Measurements from ENCODE around the gene KRTAP10-9. TPM values are rescaled to one million over a fixed set of nuclear protein-coding genes. Genes with fewer than 3 reads are reported as not detected.

Gene KRTAP10-9
- total RNA-seq, 4 donors from 2014 or later, result not detected

DNA sequence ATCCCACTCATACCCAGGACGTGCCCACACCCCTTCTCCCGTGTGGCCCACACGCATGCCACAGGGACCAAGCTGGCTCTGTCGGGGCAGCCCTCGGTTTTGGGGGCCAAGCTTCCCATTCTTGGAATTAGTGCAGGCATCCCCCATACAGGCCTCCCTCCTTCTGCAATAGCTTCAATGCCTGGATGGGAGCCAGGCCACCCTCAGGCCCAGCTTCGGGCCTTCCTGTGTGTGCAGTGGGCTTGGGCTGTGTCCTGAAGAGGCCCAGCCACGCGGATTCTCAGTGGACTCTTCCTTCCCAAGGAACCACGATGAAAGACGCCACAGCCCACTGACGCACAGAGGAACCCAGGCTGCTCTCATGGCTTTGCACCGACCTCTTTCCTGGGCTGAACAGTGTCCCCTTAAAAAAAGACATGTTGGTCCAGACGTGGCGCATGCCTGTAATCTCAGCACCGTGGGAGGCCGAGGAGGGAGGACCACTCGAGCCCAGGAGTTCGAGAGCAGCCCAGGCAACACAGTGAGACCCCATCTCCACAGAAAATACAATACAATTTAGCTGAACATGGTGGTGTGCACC lies 22.7 kb downstream of the KRTAP10-9 start:
- Histone ChIP-seq H3K9me3 (no peaks in the 10 kb centered on the region), H3K36me3 (no peaks in the 10 kb centered on the region), H3K4me1 (no peaks in the 10 kb centered on the region), H3K27me3 (peaks cover 10 to 16% (median 11%) of the 10 kb centered on the region in 3 donors), H3K27ac (no peak overlapping the region), H3K4me3 (no peak overlapping the region)
- DNase-seq (no peak), ATAC-seq (no peak)
- in situ Hi-C loops (cut with MboI; ENCODE audit: low sequenced_read_pairs in 4 of 4) (no loop called here), intact Hi-C loops (cut with DNase I; ENCODE audit: low total_unique reads) (no loop called here)
- TF ChIP-seq POLR2A (IDR thresholded peaks at IDR 0.05), result no peak
- TF ChIP-seq, protein P1, sequence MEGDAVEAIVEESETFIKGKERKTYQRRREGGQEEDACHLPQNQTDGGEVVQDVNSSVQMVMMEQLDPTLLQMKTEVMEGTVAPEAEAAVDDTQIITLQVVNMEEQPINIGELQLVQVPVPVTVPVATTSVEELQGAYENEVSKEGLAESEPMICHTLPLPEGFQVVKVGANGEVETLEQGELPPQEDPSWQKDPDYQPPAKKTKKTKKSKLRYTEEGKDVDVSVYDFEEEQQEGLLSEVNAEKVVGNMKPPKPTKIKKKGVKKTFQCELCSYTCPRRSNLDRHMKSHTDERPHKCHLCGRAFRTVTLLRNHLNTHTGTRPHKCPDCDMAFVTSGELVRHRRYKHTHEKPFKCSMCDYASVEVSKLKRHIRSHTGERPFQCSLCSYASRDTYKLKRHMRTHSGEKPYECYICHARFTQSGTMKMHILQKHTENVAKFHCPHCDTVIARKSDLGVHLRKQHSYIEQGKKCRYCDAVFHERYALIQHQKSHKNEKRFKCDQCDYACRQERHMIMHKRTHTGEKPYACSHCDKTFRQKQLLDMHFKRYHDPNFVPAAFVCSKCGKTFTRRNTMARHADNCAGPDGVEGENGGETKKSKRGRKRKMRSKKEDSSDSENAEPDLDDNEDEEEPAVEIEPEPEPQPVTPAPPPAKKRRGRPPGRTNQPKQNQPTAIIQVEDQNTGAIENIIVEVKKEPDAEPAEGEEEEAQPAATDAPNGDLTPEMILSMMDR (IDR thresholded peaks at IDR 0.05 in 4 of 5, conservative IDR thresholded peaks at IDR 0.05 in 1 of 5), result no peak

DNA sequence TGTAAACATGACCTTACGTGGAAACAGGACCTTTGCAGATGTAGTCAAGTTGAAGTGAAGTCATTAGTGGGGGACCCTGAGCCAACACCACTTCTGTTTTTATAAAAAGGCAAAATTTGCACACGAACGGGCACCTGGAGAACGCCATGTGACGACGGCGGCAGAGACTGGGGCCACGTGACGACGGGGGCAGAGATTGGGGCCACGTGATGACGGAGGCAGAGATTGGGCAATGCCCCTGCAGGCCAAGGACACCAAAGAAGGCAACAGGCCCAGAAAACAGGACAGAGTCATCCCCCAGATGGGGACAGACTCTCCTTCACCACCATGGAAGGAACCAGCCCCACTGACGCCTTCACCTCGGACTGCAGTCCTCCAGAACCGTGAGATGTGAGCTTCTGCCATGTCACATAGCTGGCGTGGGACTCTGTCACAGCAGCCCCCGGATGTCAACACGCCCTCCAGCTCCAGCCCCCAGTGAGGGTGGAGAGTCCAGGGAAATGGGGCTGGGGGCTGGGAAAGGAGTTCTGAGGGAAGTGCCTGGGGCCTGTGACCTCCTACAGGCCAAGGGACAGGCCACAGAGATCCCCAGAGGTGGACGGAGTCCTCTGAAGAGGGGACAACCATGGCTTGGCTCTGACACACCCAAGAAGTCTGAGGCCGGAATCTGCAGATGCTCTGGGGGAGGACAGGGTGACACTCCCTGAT lies 23.5 kb downstream of the KRTAP10-9 start:
- in situ Hi-C loops (cut with MboI; ENCODE audit: low sequenced_read_pairs in 4 of 4), result no loop called here
- no peak overlapping the region for H3K27ac ChIP-seq
- DNase-seq (no peak), ATAC-seq (no peak)
- H3K27me3 ChIP-seq, result peaks cover 8 to 16% (median 11%) of the 10 kb centered on the region in 3 donors
- H3K9me3 ChIP-seq, result no peaks in the 10 kb centered on the region
- no peaks in the 10 kb centered on the region for H3K4me1 ChIP-seq
- TF ChIP-seq, protein P1 (IDR thresholded peaks at IDR 0.05 in 4 of 5, conservative IDR thresholded peaks at IDR 0.05 in 1 of 5), result no peak
- no peak for TF ChIP-seq POLR2A (IDR thresholded peaks at IDR 0.05)
- intact Hi-C loops (cut with DNase I; ENCODE audit: low total_unique reads), result no loop called here
- no peaks in the 10 kb centered on the region for H3K36me3 ChIP-seq
- no peak overlapping the region for H3K4me3 ChIP-seq

- Histone ChIP-seq H3K36me3 (no peaks in the 10 kb centered on the region), H3K9me3 (no peaks in the 10 kb centered on the region), H3K27me3 (peaks cover 7 to 16% (median 11%) of the 10 kb centered on the region in 3 donors), H3K4me3 (no peak overlapping the region), H3K4me1 (no peaks in the 10 kb centered on the region), H3K27ac (no peak overlapping the region)
- DNase-seq, result no peak
- intact Hi-C loops (cut with DNase I; ENCODE audit: low total_unique reads) (no loop called here), in situ Hi-C loops (cut with MboI; ENCODE audit: low sequenced_read_pairs in 4 of 4) (no loop called here)
- no peak for ATAC-seq
- TF ChIP-seq, protein P1 (IDR thresholded peaks at IDR 0.05 in 4 of 5, conservative IDR thresholded peaks at IDR 0.05 in 1 of 5), result no peak
- TF ChIP-seq POLR2A (IDR thresholded peaks at IDR 0.05), result no peak
Observed at GRCh38 chr21:44650973-44651675, 24.2 kb downstream of the KRTAP10-9 start.

GRCh38 chr21:44653123-44653522 lies 26.2 kb downstream of the KRTAP10-9 start:
- H3K27me3 ChIP-seq, result peaks cover 8 to 14% (median 11%) of the 10 kb centered on the region in 3 donors
- DNase-seq (no peak), ATAC-seq (no peak)
- H3K4me1 ChIP-seq, result no peaks in the 10 kb centered on the region
- no peak overlapping the region for H3K27ac ChIP-seq
- in situ Hi-C loops (cut with MboI; ENCODE audit: low sequenced_read_pairs in 4 of 4), result no loop called here
- no peaks in the 10 kb centered on the region for H3K36me3 ChIP-seq
- no peak overlapping the region for H3K4me3 ChIP-seq
- no peaks in the 10 kb centered on the region for H3K9me3 ChIP-seq
- intact Hi-C loops (cut with DNase I; ENCODE audit: low total_unique reads), result no loop called here
- no peak for TF ChIP-seq POLR2A (IDR thresholded peaks at IDR 0.05)
- TF ChIP-seq, protein P1 (IDR thresholded peaks at IDR 0.05 in 4 of 5, conservative IDR thresholded peaks at IDR 0.05 in 1 of 5), result no peak
